PFSK-1 (cell line): ENCODE measurements around the gene ZNF710.

Experiments used
- FOXP2 ChIP-seq: optimal IDR thresholded peaks from 2 replicates; pipeline ENCODE3; 2011; ENCODE audit warnings: borderline replicate concordance, control low read depth, inconsistent platforms; ENCODE audit not compliant: insufficient read depth; ENCODE audit errors: extremely low read length, extremely low read depth
- POLR2AphosphoS5 ChIP-seq: IDR thresholded peaks from 2 replicates; pipeline ENCODE4 v1.6.1; 2012; ENCODE audit warnings: low read depth, mild to moderate bottlenecking, control low read depth, low read length, moderate library complexity
- REST ChIP-seq, 2 experiments: IDR thresholded peaks; 2 replicates each; pipeline versions ENCODE4 v1.6.1 to v1.8.0; 2011 to 2012; ENCODE audit warnings: low read depth in 2 of 2, low read length in 2 of 2, control low read depth in 1 of 2, inconsistent platforms in 1 of 2, mild to moderate bottlenecking in 1 of 2, moderate library complexity in 1 of 2; ENCODE audit not compliant: insufficient read depth in 1 of 2
- SIN3A ChIP-seq: IDR thresholded peaks from 2 replicates; pipeline ENCODE4 v1.6.1; 2012; ENCODE audit warnings: mild to moderate bottlenecking, low read length, moderate library complexity, borderline replicate concordance; ENCODE audit not compliant: insufficient read depth
- TAF1 ChIP-seq: IDR thresholded peaks from 2 replicates; pipeline ENCODE4 v1.6.1; 2012; ENCODE audit warnings: low read length, control low read depth, borderline replicate concordance; ENCODE audit not compliant: insufficient read depth

ZNF710 gene

DNA sequence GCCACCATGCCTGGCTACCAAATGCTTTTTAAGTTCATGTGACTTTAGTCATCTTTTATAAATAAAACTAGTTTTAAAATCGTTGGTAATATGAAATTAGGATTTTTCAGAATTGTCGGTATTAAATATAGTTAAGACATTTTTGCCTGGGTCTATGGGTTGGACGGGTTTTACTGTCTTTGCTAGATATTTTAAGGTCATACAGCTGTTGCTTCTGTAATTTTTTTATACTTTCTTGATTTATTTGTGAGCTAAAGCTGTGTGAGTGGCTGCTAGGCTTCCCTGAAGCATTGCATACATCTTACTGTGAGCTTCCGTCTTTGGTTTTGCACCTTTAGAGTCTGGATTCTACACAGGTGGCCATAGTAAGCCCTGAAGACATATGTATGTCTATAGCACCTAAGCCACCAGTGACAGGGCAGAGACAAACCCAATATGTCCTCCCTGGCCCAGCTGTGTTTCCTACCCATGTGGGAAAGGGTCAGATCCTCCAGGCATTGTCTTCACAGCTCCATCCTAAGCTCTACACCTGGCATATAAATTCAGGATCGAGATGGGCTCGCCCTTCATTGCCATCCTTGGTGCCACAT, 16.6 kb upstream of the ZNF710 start:
- TF ChIP-seq SIN3A (no peak), POLR2AphosphoS5 (no peak), TAF1 (no peak)

DNA sequence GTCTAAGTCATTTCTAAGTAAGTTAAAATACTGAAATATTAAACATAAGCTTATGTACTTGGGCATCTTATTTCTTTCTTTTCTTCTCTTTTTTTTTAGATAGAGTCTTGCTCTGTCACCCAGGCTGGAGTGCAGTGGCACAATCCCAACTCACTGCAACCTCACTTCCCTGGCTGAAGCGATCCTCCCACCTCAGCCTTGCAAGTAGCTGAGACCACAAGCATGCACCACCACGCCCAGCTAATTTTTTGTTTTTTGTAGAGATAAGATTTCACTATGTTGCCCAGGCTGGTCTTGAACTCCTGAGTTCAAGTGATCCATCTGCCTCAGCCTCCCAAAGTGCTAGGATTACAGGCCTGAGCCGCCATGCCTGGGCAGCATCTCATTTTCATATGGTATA, 16.0 kb upstream of the ZNF710 start:
- TF ChIP-seq REST (IDR thresholded peaks at IDR 0.05; ENCODE audit: insufficient read depth in 1 of 2, low read depth in 2 of 2, low read length in 2 of 2) (no peak), SIN3A (no peak), TAF1 (no peak), FOXP2 (no peak), POLR2AphosphoS5 (no peak)

GRCh38 chr15:89991312-89991711, 9.8 kb upstream of the ZNF710 start:
- TF ChIP-seq POLR2AphosphoS5 (no peak), REST (IDR thresholded peaks at IDR 0.05; ENCODE audit: insufficient read depth in 1 of 2, low read depth in 2 of 2, low read length in 2 of 2) (no peak), FOXP2 (no peak), SIN3A (no peak), TAF1 (no peak)

GRCh38 chr15:89993349-89993748, 7.8 kb upstream of the ZNF710 start:
- no peak for TF ChIP-seq POLR2AphosphoS5
- TF ChIP-seq TAF1: no peak
- TF ChIP-seq SIN3A: no peak
- TF ChIP-seq REST (IDR thresholded peaks at IDR 0.05; ENCODE audit: insufficient read depth in 1 of 2, low read depth in 2 of 2, low read length in 2 of 2): no peak
- TF ChIP-seq FOXP2: no peak

DNA sequence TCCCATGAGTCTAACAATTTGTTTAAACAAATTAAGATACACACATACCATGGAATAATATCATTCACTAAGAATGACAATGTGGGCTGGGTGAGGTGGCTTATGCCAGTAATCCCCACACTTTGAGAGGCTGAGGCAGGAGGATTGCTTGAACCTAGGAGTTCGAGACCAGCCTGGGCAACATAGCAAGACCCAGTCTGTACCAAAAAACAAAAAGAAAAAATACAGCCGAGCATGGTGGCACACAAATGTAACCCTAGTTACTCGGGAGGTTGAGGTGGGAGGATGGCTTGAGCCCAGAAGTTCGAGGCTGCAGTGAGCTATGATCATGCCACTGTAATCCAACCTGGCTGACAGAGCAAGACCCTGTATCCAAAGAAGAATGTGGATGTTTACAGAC, 4.0 kb upstream of the ZNF710 start:
- TF ChIP-seq REST (IDR thresholded peaks at IDR 0.05; ENCODE audit: insufficient read depth in 1 of 2, low read depth in 2 of 2, low read length in 2 of 2) (no peak), FOXP2 (no peak), SIN3A (no peak), TAF1 (no peak), POLR2AphosphoS5 (no peak)
